ENCODE data around the gene UGT8. TPM values are rescaled to one million over a fixed set of nuclear protein-coding genes. Genes with fewer than 3 reads are reported as not detected.

UGT8 gene
- polyA plus RNA-seq, 1 donor from 2014 or later, result 0.73 TPM

- Histone ChIP-seq H3K79me2 (replicated peaks; ENCODE audit: insufficient read depth, low read length) (no peaks in the 10 kb centered on the region), H3K4me2 (ENCODE audit: low read length) (no peak overlapping the region), H2AFZ (ENCODE audit: low read depth, low read length) (no peak overlapping the region)
These were observed 94.4 kb downstream of the UGT8 start for GRCh38 chr4:114692958-114693357.

GRCh38 chr4:114694770-114695169 lies 96.2 kb downstream of the UGT8 start:
- H3K9me2 ChIP-seq (ENCODE audit: insufficient read depth, low read length), result no peaks in the 10 kb centered on the region
- no peak overlapping the region for H3K4me3 ChIP-seq (ENCODE audit: low read length)
- no peak overlapping the region for H3K4me2 ChIP-seq (ENCODE audit: low read length)
- no peaks in the 10 kb centered on the region for H3K79me2 ChIP-seq (replicated peaks; ENCODE audit: insufficient read depth, low read length)
- TF ChIP-seq POLR2AphosphoS5 (IDR thresholded peaks at IDR 0.05) (no peak), RAD21 (conservative IDR thresholded peaks at IDR 0.05) (peak; percentile 88), SMC3 (conservative IDR thresholded peaks at IDR 0.05; ENCODE audit: poor library complexity) (peak; percentile 90), REST (IDR thresholded peaks at IDR 0.05; ENCODE audit: borderline replicate concordance) (no peak), CTCF (IDR thresholded peaks at IDR 0.05; ENCODE audit: poor library complexity, severe bottlenecking) (peak; percentile 79)
- H3K27me3 ChIP-seq (ENCODE audit: insufficient read depth, low read depth, low read length), result no peaks in the 10 kb centered on the region
- H3K9ac ChIP-seq (ENCODE audit: low read length), result no peak overlapping the region
- H3K9me3 ChIP-seq (ENCODE audit: low read length), result no peaks in the 10 kb centered on the region
- no peaks in the 10 kb centered on the region for H3K36me3 ChIP-seq (ENCODE audit: insufficient read depth, low read length)
- no peak overlapping the region for H2AFZ ChIP-seq (ENCODE audit: low read depth, low read length)
- no peaks in the 10 kb centered on the region for H4K20me1 ChIP-seq (ENCODE audit: insufficient read depth)
- H3K27ac ChIP-seq (ENCODE audit: low read length), result no peak overlapping the region
- no peaks in the 10 kb centered on the region for H3F3A ChIP-seq (ENCODE audit: insufficient read depth, low read length, poor library complexity, severe bottlenecking)

More at GRCh38 chr4:114692958-114693357, 94.4 kb downstream of the UGT8 start:
- Histone ChIP-seq H4K20me1 (ENCODE audit: insufficient read depth) (no peaks in the 10 kb centered on the region), H3K9me2 (ENCODE audit: insufficient read depth, low read length) (no peaks in the 10 kb centered on the region), H3K9me3 (ENCODE audit: low read length) (no peaks in the 10 kb centered on the region), H3K27me3 (ENCODE audit: insufficient read depth, low read depth, low read length) (no peaks in the 10 kb centered on the region), H3F3A (ENCODE audit: insufficient read depth, low read length, poor library complexity, severe bottlenecking) (no peaks in the 10 kb centered on the region), H3K4me3 (ENCODE audit: low read length) (no peak overlapping the region), H3K27ac (ENCODE audit: low read length) (no peak overlapping the region), H3K36me3 (ENCODE audit: insufficient read depth, low read length) (no peaks in the 10 kb centered on the region), H3K9ac (ENCODE audit: low read length) (no peak overlapping the region)
- TF ChIP-seq POLR2AphosphoS5 (IDR thresholded peaks at IDR 0.05), result no peak
- TF ChIP-seq RAD21 (conservative IDR thresholded peaks at IDR 0.05), result no peak
- TF ChIP-seq REST (IDR thresholded peaks at IDR 0.05; ENCODE audit: borderline replicate concordance), result no peak
- TF ChIP-seq EZH2 (IDR thresholded peaks at IDR 0.05; ENCODE audit: borderline replicate concordance, insufficient read depth, low read length, poor library complexity, severe bottlenecking), result no peak
- no peak for TF ChIP-seq EP300 (conservative IDR thresholded peaks at IDR 0.05; ENCODE audit: poor library complexity, severe bottlenecking)
- no peak for TF ChIP-seq MXI1 (conservative IDR thresholded peaks at IDR 0.05; ENCODE audit: poor library complexity, severe bottlenecking)
- no peak for TF ChIP-seq CTCF (IDR thresholded peaks at IDR 0.05; ENCODE audit: poor library complexity, severe bottlenecking)
- TF ChIP-seq SMC3 (conservative IDR thresholded peaks at IDR 0.05; ENCODE audit: poor library complexity), result no peak
- TF ChIP-seq TAF1 (IDR thresholded peaks at IDR 0.05; ENCODE audit: low read depth), result no peak

Data from neural cell (in vitro differentiated cells).